Measurements from ENCODE around the gene YBX2.
A peak's percentile ranks its signal among the peaks of the same experiment; 100 is the strongest.

Gene YBX2

DNA sequence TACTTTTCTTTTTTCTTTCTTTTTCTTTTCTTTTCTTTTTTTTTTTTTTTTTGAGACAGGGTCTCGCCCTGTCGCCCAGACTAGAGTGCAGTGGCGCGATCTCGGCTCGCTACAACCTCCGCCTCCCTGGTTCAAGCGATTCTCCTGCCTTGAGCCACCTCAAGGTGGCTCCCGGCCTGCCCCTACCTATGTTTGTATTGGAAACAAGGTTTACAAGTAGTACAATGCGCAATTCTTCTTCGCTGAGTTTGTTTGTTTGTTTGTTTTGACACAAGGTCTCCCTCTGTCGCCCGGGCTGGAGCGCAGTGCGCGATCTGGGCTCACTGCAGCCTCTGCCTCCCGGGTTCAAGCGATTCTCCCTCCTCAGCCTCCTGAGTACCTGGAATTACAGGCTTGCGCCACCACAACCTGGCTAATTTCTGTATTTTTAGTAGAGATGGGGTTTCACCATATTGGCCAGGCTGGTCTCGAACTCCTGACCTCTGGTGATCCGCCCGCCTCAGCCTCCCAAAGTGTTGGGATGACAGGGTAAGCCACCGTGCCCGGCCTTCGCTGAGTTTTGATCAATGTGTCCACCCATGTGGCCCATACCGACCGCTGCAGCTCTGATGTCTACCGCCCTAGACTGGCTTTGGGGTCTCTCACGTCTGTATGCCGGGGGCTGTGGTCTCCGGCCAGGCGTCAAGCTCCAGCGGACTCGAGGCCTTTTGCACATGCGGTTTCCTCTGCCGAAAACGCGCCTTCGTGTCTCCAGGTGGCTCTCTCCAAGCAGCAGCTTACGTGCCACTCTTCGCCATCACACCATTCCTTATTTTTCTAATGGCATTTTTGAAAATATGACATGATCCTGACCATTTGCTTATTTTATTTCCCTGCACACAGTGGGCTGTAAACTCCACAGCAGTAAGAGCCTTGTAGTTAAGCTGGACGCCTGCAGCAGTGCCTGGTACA is 1.1 kb upstream of the YBX2 start:
- peak; percentile 60 for DNase-seq

DNA sequence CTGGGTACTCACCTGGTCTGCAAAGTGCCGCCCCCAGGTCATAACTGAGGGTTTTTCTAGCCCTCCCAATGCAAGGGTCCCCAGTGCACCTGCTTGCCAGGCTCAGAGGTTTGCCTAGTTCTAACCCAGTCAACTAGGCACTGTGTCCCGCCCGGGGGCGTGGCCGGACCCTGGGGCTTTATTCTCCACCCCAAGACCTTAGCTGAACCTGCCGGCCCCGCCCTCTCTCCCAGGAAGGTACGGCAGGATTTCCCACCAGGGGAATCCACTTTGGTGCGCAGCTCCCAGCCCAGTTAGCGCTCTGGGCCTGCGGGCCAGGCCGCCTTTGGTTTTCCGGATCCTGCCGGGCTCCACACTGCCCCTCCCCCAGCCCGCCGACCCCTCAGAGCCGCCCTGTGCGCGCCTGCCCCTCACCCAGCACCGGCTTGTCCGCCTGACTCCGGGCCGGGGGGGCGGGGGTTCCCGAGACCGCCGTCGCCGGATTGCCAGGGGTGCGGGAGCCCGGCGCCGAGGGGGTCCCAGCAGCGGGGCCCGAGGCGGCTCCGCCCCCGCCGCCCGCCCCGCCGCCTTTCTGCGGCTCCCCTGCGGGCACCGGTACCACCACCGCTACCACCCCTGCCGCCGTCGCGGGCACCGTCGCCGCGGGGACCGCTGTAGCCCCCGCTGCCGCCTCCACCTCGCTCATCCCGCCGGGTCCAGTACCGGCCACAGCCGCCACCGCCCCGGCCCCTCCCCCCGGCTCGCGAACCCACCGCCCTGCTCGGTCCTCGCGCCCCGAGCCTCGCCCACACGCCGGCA is 424 bp downstream of the YBX2 start:
- DNase-seq = peak; percentile 79

DNA sequence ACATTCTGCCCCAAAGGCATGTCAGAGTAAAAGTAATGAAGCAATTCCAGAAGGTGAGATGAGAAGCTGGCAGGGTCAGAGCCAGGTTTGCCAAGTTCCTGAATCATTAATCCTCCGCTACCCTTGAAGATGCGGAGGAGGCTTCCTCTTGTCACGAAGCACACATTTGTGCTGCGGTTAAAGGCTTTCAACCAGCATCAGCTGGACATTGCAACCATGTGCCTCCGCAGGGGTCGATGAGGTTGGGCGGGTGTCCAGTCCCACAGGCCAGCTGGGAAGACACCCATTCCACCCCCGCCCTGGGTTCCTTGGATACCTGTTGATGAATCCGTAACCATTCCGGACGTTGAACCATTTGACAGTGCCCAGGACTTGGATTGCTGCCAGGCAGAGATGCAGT is 1.3 kb downstream of the YBX2 start:
- DNase-seq = peak; percentile 46

DNA sequence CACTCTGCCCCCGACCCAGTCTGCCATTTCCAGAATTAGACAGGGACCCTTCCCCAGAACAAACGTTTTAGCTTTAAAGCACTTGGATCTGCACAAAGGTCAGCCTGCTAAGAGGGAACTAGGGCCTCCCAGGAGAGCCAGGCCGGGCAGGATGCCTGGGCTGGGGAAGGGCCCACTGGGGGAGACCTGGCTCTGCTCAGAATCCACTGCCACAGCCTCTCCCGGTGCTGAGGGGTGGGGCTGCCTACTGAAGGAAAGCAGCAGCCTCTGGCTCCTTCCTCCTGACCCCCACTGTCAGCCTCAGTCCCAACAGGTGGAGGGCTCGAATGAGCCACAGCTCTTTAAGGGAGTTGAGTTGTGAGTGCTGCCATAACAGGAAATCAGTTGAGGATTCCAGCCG is 1.7 kb downstream of the YBX2 start:
- DNase-seq = peak; percentile 56

DNA sequence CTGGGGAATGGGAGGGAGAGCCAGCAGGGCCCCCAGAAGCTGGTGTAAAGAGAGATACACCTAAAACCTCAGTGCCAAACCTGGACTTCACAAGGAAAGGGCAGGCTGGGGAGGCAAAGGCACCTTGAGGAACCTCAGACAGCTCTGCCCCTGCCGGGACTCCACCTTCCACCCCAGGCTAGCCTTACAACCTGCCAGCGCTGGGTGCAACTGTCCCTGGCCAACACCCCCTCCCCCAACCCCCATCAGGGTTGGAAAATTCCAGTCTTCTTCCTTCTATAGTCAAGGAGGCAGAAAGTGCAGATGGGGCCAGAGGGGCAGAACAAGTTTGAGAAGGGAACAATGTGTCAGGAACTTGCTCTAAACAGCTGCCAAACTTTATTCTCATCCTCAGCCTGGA is 2.2 kb downstream of the YBX2 start:
- DNase-seq = no peak

DNA sequence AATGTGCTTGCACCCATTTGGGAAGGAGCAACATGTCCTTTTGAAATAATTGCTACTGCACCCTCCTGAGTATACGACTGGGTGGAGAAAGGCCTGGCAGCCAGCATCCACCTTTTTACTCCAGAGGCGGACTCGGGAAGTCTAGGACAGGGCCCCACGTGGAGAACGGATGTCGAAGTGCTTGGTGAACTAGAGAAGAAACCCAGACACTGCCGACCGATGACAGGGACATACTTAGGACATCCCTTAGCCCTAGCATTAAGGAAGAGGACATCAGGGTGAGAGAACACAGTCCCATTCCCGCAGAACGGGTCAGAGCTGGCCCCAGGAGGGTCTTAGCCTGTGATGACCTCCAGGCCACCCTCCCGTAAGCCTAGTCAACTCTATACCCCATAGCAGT is 3.8 kb downstream of the YBX2 start:
- DNase-seq = no peak

DNA sequence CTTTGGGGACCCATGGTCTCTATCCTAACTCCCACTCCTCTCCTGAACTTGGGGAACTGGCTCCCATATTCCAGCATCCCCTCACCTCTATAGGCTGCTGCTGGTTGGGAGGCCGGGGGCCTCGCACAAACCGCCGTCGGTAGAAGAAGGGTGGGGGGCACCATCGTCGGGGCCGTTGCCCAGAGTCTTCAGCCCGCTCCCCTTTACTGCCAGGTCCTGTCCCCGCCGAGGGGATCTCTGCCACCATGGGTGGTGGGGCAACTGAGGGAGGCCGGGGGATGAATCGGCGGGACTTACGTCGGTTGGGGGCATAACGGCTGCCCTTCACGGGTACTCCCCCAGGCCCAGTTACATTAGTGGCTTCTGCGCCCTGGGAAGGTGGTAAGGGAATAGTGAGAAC is 4.3 kb downstream of the YBX2 start:
- no peak for DNase-seq

DNA sequence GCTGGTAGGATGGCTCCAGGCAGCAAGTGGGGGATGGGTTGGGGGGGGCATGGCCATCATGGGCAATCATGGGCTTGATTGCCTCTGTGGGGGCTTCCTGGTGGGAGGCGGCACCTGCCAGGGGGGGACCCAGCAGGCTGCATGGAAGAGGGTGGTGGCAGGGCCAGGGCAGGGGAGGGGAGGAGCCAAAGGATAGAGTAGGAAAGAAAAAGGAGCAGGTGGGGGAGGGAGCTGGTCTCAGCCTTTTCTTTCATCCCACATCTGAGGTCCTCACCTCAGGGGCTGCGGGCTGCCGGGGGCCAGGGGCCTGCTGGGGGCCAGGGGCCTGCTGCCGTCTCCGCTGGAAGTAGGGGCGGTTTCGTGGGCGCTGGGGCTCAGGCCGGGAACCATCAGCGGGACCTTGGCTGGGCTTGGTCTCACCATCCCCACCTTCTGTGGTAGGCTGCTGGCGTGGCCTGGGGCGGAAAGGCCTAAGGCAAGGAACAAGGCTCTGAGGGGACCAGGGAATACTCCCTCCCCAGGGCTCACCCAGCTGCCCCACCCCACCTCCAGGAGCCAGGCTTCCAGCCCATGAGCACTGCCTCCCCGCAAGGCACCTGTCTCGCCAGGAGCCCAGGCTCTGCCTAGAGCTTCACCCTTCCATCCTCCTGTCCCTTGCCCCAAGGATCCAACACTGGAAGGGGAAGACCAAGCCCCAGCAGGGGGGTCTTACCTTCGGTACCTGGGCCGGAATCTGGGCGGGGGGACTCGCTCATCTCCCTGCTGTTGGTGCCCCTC is 5.0 kb downstream of the YBX2 start:
- DNase-seq = peak; percentile 52

DNA sequence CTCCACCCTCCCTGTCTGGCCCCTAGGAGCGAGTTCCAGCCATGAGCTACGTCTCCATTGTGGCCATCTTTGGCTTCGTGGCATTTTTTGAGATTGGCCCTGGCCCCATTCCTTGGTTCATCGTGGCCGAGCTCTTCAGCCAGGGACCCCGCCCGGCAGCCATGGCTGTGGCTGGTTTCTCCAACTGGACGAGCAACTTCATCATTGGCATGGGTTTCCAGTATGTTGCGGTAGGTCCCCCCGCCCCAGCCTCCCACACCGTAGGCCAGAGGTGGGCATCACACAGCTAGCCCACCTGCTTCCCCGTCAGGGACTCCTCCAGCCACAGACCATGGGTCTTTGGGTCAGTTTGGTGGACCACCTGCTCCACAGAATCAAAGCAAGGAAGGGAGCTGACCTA is 8.8 kb downstream of the YBX2 start:
- DNase-seq = no peak

DNA sequence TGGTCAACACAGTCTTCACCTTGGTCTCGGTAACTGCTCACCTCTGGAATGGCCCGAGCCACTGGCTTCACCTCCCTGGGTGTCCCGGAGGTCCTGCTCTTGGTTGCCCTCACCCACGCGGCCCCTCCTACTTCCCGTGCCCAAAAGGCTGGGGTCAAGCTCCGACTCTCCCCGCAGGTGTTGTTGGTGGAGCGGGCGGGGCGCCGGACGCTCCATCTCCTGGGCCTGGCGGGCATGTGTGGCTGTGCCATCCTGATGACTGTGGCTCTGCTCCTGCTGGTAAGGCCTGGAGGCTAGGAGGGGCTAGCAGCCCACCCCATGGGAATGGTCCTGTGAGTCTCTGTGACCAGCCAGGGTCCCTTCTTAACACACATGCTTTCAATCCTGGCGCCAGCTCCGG is 9.5 kb downstream of the YBX2 start:
- DNase-seq = no peak

DNA sequence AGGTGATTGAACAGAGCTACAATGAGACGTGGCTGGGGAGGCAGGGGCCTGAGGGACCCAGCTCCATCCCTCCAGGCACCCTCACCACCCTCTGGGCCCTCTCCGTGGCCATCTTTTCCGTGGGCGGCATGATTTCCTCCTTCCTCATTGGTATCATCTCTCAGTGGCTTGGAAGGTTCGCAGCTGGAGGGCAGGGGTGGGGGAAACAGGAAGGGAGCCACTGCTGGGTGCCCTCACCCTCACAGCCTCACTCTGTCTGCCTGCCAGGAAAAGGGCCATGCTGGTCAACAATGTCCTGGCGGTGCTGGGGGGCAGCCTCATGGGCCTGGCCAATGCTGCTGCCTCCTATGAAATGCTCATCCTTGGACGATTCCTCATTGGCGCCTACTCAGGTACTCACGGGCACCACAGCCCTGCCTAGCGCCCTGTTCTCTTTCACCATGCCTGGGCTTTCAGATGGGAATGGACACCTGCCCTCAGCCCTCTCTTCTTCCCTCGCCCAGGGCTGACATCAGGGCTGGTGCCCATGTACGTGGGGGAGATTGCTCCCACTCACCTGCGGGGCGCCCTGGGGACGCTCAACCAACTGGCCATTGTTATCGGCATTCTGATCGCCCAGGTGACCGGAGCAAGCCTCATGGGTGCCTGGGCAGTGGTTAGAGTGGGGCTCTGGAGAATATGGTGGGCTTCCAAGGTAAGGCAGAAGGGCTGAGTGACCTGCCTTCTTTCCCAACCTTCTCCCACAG is 10.8 kb downstream of the YBX2 start:
- peak; percentile 53 for DNase-seq

DNA sequence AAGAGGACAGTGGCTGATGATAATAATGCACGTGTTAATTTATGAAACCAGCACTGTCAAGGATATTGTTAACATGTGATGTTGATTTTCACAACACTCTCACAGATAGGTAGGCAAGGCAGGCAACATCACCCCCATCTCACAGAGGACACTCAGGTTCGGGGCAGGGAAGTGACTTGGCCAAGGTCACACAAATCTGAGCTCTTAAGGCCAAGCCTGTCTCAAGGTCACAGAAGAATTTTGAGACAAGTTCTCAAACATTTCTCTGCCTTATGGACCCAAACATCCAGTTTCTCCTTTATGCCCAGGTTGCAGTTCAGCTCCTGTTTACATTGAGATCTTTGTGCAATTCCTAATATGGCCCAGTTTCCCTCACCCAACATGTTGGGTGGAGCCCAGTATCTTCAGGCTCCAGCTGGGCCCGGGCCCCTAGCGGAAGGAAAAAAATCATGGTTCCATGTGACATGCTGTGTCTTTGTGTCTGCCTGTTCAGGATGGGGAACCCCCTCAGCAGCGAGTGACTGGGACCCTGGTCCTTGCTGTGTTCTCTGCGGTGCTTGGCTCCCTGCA is 11.6 kb downstream of the YBX2 start:
- DNase-seq = no peak

DNA sequence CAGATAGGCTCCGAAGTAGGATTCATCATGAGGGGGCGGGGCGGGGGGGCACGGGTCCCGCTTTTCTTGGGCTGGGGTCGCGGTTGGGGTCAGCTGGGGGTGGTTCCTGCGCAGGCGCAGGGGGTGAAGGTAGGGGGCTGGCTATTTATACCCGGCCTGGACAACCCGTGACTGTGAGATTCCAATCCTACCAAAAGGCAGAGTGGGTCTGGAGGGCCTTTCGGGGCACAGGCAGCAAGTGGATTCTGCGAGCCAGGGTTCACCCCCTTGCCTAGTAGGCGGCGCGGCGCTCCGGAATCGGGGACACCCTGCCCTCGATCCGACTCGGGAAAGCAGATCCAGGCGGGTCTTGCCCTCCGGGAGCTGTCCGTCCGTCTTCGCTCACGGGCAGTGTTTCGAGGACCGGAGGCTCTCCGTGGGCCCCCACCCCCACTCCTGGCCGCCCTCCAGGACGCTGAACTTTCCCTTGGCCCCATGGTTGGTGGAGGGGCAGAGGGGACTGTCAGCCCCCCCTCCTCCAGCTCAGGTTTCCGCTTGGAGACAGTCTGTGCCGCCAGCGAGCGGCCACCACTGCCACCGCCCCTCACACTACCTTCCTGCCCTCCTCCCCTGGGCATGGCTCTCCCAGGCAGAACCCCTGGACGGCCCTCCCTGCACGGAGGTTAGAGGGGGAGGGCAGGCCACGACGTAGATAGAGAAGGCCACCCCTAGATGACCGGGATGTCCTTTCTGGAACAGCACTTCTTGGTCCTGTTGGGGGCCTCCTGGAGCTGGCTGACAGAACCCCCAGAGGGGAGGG is 12.3 kb downstream of the YBX2 start:
- peak; percentile 62 for DNase-seq

DNA sequence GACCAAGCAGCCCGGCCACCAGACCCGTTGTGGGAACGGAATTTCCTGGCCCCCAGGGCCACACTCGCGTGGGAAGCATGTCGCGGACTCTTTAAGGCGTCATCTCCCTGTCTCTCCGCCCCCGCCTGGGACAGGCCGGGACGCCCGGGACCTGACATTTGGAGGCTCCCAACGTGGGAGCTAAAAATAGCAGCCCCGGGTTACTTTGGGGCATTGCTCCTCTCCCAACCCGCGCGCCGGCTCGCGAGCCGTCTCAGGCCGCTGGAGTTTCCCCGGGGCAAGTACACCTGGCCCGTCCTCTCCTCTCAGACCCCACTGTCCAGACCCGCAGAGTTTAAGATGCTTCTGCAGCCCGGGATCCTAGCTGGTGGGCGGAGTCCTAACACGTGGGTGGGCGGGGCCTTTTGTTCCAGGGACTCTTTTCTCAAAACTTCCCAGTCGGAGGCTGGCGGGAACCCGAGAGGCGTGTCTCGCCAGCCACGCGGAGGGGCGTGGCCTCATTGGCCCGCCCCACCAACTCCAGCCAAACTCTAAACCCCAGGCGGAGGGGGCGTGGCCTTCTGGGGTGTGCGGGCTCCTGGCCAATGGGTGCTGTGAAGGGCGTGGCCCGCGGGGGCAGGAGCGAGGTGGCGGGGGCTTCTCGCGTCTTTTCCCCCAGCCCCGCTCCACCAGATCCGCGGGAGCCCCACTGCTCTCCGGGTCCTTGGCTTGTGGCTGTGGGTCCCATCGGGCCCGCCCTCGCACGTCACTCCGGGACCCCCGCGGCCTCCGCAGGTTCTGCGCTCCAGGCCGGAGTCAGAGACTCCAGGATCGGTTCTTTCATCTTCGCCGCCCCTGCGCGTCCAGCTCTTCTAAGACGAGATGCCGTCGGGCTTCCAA is 13.1 kb downstream of the YBX2 start, which contains the start of gene SLC2A4:
Gene SLC2A4, plus strand, starts transcription at position 645 of the 879 bp plus-strand sequence. Its CDS starts 217 bp downstream, at position 862.
- peak; percentile 99 for DNase-seq

DNA sequence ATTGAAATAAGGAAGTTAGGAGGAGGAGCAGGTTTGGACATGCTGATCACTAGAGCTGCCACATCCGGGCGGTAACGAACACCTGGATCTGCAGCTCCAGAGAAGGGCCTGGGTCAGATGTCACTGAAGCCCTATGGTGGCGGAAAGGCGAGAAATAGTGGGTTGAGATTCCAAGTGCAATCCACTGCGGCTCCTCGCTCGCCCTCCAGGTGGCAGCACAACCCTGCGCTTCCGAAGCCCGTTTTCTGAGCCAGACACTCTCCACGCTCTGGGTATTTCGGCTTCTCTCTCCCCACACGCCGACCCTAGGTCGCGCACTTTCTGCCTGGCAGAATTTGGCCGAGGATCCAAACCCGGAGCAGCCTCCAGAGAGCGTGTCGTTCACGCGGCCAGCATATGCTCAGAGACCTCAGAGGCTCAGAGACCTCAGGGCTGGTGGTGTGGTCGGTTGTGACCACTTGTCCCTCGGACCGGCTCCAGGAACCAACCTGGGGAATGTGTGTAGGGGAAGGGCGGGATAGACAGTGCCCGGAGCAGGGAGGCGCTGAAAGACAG is 13.8 kb downstream of the YBX2 start:
- DNase-seq = peak; percentile 96

DNA sequence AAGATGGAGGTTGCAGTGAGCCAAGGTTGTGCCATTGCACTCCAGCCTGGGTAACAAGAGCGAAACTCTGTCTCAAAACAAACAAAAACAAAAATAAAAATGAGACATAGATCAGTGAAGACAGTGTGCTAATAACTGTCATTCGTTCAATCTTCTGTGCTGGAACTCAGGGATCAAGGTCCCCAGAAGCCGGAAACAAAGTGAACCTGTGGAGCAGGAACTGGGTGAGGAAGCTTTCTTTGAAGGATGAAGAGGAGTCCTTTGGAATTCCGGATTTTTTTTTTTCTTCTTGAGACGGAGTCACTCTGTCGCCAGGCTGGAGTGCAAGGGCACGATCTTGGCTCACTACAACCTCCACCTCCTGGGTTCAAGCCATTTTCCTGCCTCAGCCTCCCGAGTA is 15.0 kb downstream of the YBX2 start:
- DNase-seq = no peak

DNA sequence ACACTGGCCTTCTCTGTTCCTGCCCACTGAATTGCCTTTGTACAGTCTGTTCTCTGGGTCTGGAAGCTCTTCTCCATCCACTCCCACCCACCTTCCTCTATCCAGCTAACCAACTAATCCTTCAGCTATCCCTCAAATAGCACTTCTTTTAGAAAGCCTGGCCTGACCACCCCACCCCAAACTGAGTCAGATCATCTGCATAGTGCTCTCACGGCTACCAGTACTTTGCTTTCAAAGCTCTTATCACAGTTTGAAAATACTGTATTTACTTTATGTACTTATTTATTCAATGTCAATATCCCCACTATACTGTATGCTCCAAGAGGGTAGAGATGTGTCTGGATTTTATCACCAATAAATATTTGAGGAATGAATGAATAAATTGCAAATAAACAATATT is 27.7 kb downstream of the YBX2 start:
- no peak for DNase-seq

DNA sequence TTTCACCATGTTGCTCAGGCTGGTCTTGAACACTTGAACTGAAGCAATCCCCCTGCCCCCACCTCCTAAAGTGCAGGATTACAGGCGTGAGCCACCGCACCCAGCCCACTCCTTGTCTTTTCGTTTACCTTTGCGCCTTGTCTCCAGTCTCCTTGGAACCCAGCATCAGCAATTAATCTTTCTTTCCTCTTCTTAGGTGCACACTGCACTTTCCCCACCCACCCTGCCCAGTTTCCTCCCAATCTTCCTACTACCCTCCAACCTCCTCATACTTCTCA is 30.7 kb downstream of the YBX2 start:
- no peak for DNase-seq

DNA sequence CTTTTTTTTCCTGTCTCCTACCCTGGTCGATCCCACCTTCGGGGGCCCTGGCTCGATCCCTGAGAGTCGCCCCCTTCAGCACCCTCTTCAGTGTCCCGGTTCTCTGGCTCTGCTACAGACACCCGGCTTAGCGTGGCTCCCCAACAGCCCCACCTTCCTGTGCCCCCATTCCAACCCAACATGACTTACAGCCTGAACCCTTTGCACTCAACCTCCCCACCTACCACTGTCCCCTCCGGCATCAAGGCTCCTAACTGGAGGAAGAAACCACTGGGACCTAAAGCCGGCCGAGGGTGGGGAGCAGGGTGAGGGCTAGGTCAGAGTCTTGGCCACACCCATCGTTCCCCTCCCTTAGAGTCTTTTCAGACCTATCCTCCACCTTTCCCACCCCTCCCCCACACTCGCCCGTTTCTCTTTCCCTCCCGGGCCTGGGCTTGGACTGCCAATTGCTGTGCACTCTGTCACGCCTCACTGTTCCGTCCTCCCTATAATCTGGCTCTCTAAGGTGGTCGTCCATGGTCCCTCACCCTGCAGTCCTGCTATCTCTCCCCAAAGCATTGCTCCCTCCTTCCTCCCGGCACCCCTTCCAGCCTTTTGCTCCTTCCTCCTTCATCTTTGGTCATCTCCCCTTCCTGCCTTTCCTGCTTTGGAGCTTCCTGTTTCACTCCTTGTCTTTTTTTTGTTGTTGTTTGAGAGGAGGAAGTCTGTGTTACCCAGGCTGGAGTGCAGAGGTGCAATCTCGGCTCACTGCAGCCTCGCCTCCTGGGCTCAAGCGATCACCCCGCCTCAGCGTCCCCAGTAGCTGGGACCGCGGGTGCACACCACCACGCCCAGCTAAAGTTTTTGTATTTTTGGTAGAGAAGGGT is 31.3 kb downstream of the YBX2 start:
- DNase-seq = peak; percentile 92

All from islet precursor cell (in vitro differentiated cells).